Measurements from ENCODE around the gene SUCLG2. TPM values are rescaled to one million over a fixed set of nuclear protein-coding genes. Genes with fewer than 3 reads are reported as not detected.

Gene SUCLG2
- total and polyA plus RNA-seq, 2 donors, result 58.9 to 72.8 TPM

DNA sequence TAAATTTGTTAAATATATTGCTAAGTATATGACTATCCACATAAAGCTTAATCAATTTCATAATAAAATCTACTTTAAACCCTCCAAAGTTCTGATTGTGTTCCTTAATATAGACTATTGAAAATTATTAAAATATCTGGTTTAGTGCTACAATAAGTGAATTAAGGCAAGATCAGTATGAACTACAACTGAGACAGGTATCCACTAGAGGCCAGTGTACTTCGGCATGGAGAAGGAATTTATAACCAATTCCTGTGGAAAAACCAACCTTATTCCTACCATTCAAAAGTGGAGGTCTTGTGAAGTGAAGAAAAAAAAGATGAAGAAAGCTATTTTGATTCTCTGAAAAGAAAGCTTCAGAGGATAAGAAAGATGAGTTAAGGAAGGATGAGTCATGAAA is 237.7 kb downstream of the SUCLG2 start:
- H3K36me3 ChIP-seq (ENCODE audit: insufficient read depth), result no peaks in the 10 kb centered on the region
- no peaks in the 10 kb centered on the region for H3K4me1 ChIP-seq (ENCODE audit: insufficient read depth)
- H3K27ac ChIP-seq (ENCODE audit: low read depth), result no peak overlapping the region
- DNase-seq (ENCODE audit: extremely low spot score), result no peak
- no peak overlapping the region for H3K4me3 ChIP-seq (ENCODE audit: low read depth, low read length)
- 94% methylated on average over 1 of the region's 1 CpG for WGBS

- no peak for DNase-seq (ENCODE audit: extremely low spot score)
- Histone ChIP-seq H3K4me1 (ENCODE audit: insufficient read depth) (no peaks in the 10 kb centered on the region), H3K36me3 (ENCODE audit: insufficient read depth) (no peaks in the 10 kb centered on the region), H3K4me3 (ENCODE audit: low read depth, low read length) (no peak overlapping the region), H3K27ac (ENCODE audit: low read depth) (no peak overlapping the region)
- 40% methylated on average over 1 of the region's 1 CpG for WGBS
These were observed 238.9 kb downstream of the SUCLG2 start for GRCh38 chr3:67415511-67415910.

GRCh38 chr3:67414740-67415139 is 239.7 kb downstream of the SUCLG2 start:
- Histone ChIP-seq H3K4me3 (ENCODE audit: low read depth, low read length) (no peak overlapping the region), H3K36me3 (ENCODE audit: insufficient read depth) (no peaks in the 10 kb centered on the region), H3K27ac (ENCODE audit: low read depth) (no peak overlapping the region), H3K4me1 (ENCODE audit: insufficient read depth) (no peaks in the 10 kb centered on the region)
- WGBS, result 97% methylated on average over 5 of the region's 5 CpGs
- no peak for DNase-seq (ENCODE audit: extremely low spot score)

GRCh38 chr3:67405193-67405592 is 249.2 kb downstream of the SUCLG2 start:
- no peak overlapping the region for H3K27ac ChIP-seq (ENCODE audit: low read depth)
- H3K4me3 ChIP-seq (ENCODE audit: low read depth, low read length), result no peak overlapping the region
- no peak for DNase-seq (ENCODE audit: extremely low spot score)
- no peaks in the 10 kb centered on the region for H3K4me1 ChIP-seq (ENCODE audit: insufficient read depth)
- no peaks in the 10 kb centered on the region for H3K36me3 ChIP-seq (ENCODE audit: insufficient read depth)

GRCh38 chr3:67402873-67403272 is 251.5 kb downstream of the SUCLG2 start:
- Histone ChIP-seq H3K4me1 (ENCODE audit: insufficient read depth) (no peaks in the 10 kb centered on the region), H3K4me3 (ENCODE audit: low read depth, low read length) (no peak overlapping the region), H3K27ac (ENCODE audit: low read depth) (no peak overlapping the region), H3K36me3 (ENCODE audit: insufficient read depth) (no peaks in the 10 kb centered on the region)
- 85% methylated on average over 3 of the region's 3 CpGs for WGBS
- DNase-seq (ENCODE audit: extremely low spot score), result no peak

DNA sequence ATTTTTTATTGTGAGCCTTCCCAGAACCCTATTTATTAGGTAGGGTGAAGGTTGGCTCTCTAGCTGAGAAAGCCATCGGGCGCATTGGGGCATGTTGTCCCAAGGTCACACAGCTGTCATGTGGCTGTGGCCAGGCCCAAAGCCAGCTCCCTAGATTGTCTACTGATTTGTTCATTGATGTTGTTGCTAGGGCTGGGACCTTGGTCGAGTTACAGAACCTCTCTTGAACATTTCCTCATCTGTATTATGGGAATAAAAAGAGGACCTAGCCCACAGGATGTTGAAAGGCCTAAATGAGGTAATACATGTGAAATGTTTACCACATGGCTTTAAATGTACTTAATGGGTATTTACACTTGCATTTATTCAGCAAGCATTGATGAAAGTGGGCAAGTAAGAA is 252.5 kb downstream of the SUCLG2 start:
- H3K4me3 ChIP-seq (ENCODE audit: low read depth, low read length), result no peak overlapping the region
- H3K36me3 ChIP-seq (ENCODE audit: insufficient read depth), result no peaks in the 10 kb centered on the region
- DNase-seq (ENCODE audit: extremely low spot score), result no peak
- 89% methylated on average over 3 of the region's 3 CpGs for WGBS
- no peak overlapping the region for H3K27ac ChIP-seq (ENCODE audit: low read depth)
- H3K4me1 ChIP-seq (ENCODE audit: insufficient read depth), result no peaks in the 10 kb centered on the region

- DNase-seq (ENCODE audit: extremely low spot score), result no peak
- H3K4me1 ChIP-seq (ENCODE audit: insufficient read depth), result no peaks in the 10 kb centered on the region
- H3K4me3 ChIP-seq (ENCODE audit: low read depth, low read length), result no peak overlapping the region
- H3K36me3 ChIP-seq (ENCODE audit: insufficient read depth), result no peaks in the 10 kb centered on the region
- 91% methylated on average over 6 of the region's 6 CpGs for WGBS
- H3K27ac ChIP-seq (ENCODE audit: low read depth), result no peak overlapping the region
These were observed 253.9 kb downstream of the SUCLG2 start for GRCh38 chr3:67400476-67400875.

GRCh38 chr3:67389176-67389575 is 265.2 kb downstream of the SUCLG2 start:
- no peak overlapping the region for H3K27ac ChIP-seq (ENCODE audit: low read depth)
- DNase-seq (ENCODE audit: extremely low spot score), result no peak
- no peak overlapping the region for H3K4me3 ChIP-seq (ENCODE audit: low read depth, low read length)
- no peaks in the 10 kb centered on the region for H3K4me1 ChIP-seq (ENCODE audit: insufficient read depth)
- no peaks in the 10 kb centered on the region for H3K36me3 ChIP-seq (ENCODE audit: insufficient read depth)
- WGBS, result 94% methylated on average over 2 of the region's 2 CpGs

DNA sequence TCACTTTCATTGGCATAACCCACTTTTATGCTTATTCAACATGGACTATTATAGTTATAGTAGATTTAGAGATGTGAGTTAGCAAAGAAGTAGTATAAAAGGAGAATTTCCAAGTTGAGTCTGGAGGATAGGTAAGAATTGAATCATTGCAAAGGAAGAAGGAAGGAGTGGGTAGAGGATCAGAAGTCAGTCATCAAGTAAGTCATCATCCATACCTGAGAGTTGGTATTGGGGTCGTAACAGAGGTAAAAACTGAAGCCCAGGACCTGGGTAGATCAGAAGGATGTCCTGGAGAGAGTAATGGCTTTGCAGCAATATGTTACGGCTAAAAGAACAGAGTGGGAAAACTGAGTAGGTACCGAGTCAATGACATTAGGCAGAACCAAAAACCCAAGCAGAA is 265.7 kb downstream of the SUCLG2 start:
- Histone ChIP-seq H3K4me3 (ENCODE audit: low read depth, low read length) (no peak overlapping the region), H3K4me1 (ENCODE audit: insufficient read depth) (no peaks in the 10 kb centered on the region), H3K27ac (ENCODE audit: low read depth) (no peak overlapping the region), H3K36me3 (ENCODE audit: insufficient read depth) (no peaks in the 10 kb centered on the region)
- DNase-seq (ENCODE audit: extremely low spot score), result no peak
- WGBS, result 98% methylated on average over 3 of the region's 3 CpGs

- no peak for DNase-seq (ENCODE audit: extremely low spot score)
- WGBS, result 72% methylated on average over 5 of the region's 5 CpGs
- Histone ChIP-seq H3K36me3 (ENCODE audit: insufficient read depth) (no peaks in the 10 kb centered on the region), H3K4me1 (ENCODE audit: insufficient read depth) (no peaks in the 10 kb centered on the region), H3K4me3 (ENCODE audit: low read depth, low read length) (no peak overlapping the region), H3K27ac (ENCODE audit: low read depth) (no peak overlapping the region)
These were observed 268.0 kb downstream of the SUCLG2 start for GRCh38 chr3:67386451-67386850.

DNA sequence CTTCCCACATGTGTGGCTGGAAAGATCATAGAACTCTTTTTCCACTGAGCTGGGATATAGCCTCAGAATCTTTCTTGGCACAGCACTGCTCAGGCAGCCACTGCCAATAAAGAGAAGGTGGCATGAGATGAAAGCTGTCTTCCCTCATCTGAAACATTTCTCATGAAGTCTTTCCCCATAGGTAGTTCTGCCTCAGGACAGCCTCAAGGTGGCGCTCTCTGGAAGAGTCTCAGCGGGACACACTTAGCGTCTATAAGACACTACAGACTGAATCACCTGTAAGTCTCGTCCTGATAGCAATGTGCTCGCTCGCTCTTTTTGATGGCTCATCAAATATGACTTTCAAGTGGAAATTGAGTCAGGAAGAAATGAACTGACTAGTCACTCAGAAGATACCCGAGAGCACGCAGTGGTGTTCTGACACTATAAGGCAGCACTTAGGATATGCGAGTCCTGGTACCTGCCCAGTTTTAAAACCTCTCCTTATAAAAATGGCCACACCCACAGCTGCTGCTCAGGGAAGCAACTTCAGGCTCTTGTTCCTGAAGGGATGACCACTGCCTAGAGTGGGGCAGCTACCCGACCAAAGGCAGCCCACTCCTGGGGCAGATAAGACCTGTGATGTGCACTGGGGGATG is 269.5 kb downstream of the SUCLG2 start:
- DNase-seq (ENCODE audit: extremely low spot score), result no peak
- H3K4me3 ChIP-seq (ENCODE audit: low read depth, low read length), result no peak overlapping the region
- H3K36me3 ChIP-seq (ENCODE audit: insufficient read depth), result no peaks in the 10 kb centered on the region
- H3K4me1 ChIP-seq (ENCODE audit: insufficient read depth), result no peaks in the 10 kb centered on the region
- WGBS, result 77% methylated on average over 10 of the region's 10 CpGs
- H3K27ac ChIP-seq (ENCODE audit: low read depth), result no peak overlapping the region

DNA sequence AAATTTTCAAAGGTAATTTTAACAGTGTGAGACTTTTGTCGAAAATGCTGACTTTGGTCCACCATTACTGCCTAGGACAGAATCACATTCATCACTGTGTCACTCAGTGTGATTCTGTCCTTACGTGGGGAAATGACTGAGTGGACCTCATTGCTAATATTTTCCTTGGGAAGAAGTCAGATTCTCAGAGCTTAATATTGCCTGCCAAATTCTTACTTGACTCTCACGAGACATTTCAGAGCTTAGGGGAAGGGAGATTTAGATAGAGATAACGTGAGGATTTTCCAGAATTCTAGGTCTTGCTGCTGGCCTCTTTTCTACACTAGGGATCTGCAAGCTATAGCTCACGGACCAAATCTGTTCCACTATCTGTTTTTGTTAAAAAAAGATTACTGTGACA is 270.4 kb downstream of the SUCLG2 start:
- 49% methylated on average over 5 of the region's 5 CpGs for WGBS
- H3K27ac ChIP-seq (ENCODE audit: low read depth), result no peak overlapping the region
- no peaks in the 10 kb centered on the region for H3K36me3 ChIP-seq (ENCODE audit: insufficient read depth)
- DNase-seq (ENCODE audit: extremely low spot score), result no peak
- H3K4me3 ChIP-seq (ENCODE audit: low read depth, low read length), result no peak overlapping the region
- H3K4me1 ChIP-seq (ENCODE audit: insufficient read depth), result no peaks in the 10 kb centered on the region

DNA sequence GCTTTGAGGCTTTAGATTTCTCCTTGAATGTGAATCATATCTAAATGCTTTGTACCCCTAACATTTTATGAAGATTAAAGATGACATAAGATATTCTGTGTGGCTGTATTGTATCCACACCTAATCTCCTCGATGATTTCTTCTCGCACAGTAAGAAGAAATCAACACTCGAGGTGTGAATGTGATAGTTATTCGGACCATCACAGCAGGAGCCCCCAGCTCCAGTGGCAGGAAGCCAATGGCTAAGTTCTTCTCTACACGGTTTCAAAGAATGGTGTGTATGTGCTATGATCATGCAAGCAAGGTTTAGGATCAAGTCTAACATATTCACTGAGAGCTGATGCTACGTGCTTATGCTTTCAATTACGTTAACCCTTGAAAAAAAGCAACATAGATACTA is 271.0 kb downstream of the SUCLG2 start:
- 63% methylated on average over 7 of the region's 7 CpGs for WGBS
- H3K4me3 ChIP-seq (ENCODE audit: low read depth, low read length), result no peak overlapping the region
- DNase-seq (ENCODE audit: extremely low spot score), result no peak
- H3K27ac ChIP-seq (ENCODE audit: low read depth), result no peak overlapping the region
- no peaks in the 10 kb centered on the region for H3K4me1 ChIP-seq (ENCODE audit: insufficient read depth)
- H3K36me3 ChIP-seq (ENCODE audit: insufficient read depth), result no peaks in the 10 kb centered on the region

DNA sequence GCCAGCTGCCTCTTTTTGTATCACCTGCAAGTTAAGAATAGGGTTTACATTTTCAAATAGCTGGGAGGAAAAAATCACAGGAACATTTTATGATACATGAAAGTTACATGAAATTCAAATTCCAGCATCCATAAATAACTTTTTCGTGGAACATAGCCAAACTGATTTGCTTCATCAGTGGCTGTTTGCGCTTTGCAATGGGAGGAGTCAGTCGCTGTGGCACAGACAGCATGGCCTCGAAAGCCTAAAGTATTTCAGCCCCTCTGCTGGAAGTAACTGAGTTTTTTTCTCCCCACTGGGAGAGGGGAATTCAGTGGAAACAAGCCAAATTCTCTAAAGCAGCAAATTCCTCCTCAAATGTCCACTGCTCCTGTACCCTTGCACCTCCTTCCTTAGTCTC is 271.9 kb downstream of the SUCLG2 start:
- H3K4me1 ChIP-seq (ENCODE audit: insufficient read depth), result no peaks in the 10 kb centered on the region
- no peak overlapping the region for H3K4me3 ChIP-seq (ENCODE audit: low read depth, low read length)
- no peaks in the 10 kb centered on the region for H3K36me3 ChIP-seq (ENCODE audit: insufficient read depth)
- H3K27ac ChIP-seq (ENCODE audit: low read depth), result no peak overlapping the region
- DNase-seq (ENCODE audit: extremely low spot score), result no peak
- WGBS, result 47% methylated on average over 4 of the region's 4 CpGs

GRCh38 chr3:67381667-67382272 is 272.6 kb downstream of the SUCLG2 start:
- WGBS, result 49% methylated on average over 4 of the region's 4 CpGs
- no peak for DNase-seq (ENCODE audit: extremely low spot score)
- Histone ChIP-seq H3K4me1 (ENCODE audit: insufficient read depth) (no peaks in the 10 kb centered on the region), H3K36me3 (ENCODE audit: insufficient read depth) (no peaks in the 10 kb centered on the region), H3K4me3 (ENCODE audit: low read depth, low read length) (no peak overlapping the region), H3K27ac (ENCODE audit: low read depth) (no peak overlapping the region)

Measured in urinary bladder (tissue), 4 donors.